ENCODE results near the gene SMG1. TPM values are rescaled to one million over a fixed set of nuclear protein-coding genes. Genes with fewer than 3 reads are reported as not detected.
"Not testable (repeated sequence)": the region's sequence is repeated elsewhere in the genome, so short reads cannot be mapped to it uniquely, and the experiment has no call there.

SMG1 gene
- total RNA-seq, 1 donor, result 192 TPM

- H3K27me3 ChIP-seq (ENCODE audit: insufficient read depth, low read length); H3K4me3 ChIP-seq (ENCODE audit: low read length); H3K9me3 ChIP-seq (ENCODE audit: low read depth, low read length): not testable (repeated sequence)
- peaks cover 15% of the 10 kb centered on the region for H3K4me1 ChIP-seq (ENCODE audit: insufficient read depth, low read length)
Observed at GRCh38 chr16:18908716-18909115, 17.5 kb downstream of the SMG1 start.

- H3K4me3 ChIP-seq (ENCODE audit: low read length); H3K27me3 ChIP-seq (ENCODE audit: insufficient read depth, low read length); H3K9me3 ChIP-seq (ENCODE audit: low read depth, low read length): not testable (repeated sequence)
- peaks cover 28% of the 10 kb centered on the region for H3K4me1 ChIP-seq (ENCODE audit: insufficient read depth, low read length)
Observed at GRCh38 chr16:18902778-18903177, 23.4 kb downstream of the SMG1 start.

- not testable (repeated sequence) for H3K4me3 ChIP-seq (ENCODE audit: low read length); H3K27me3 ChIP-seq (ENCODE audit: insufficient read depth, low read length); H3K9me3 ChIP-seq (ENCODE audit: low read depth, low read length)
- H3K4me1 ChIP-seq (ENCODE audit: insufficient read depth, low read length), result peaks cover 22% of the 10 kb centered on the region
Observed at GRCh38 chr16:18902044-18902443, 24.2 kb downstream of the SMG1 start.

GRCh38 chr16:18901194-18901593 is 25.0 kb downstream of the SMG1 start:
- not testable (repeated sequence) for H3K4me3 ChIP-seq (ENCODE audit: low read length); H3K9me3 ChIP-seq (ENCODE audit: low read depth, low read length); H3K27me3 ChIP-seq (ENCODE audit: insufficient read depth, low read length)
- peaks cover 22% of the 10 kb centered on the region for H3K4me1 ChIP-seq (ENCODE audit: insufficient read depth, low read length)

- not testable (repeated sequence) for H3K4me3 ChIP-seq (ENCODE audit: low read length); H3K4me1 ChIP-seq (ENCODE audit: insufficient read depth, low read length); H3K9me3 ChIP-seq (ENCODE audit: low read depth, low read length); H3K27me3 ChIP-seq (ENCODE audit: insufficient read depth, low read length)
Observed at GRCh38 chr16:18884456-18884855, 41.8 kb downstream of the SMG1 start.

GRCh38 chr16:18877734-18878133 is 48.5 kb downstream of the SMG1 start:
- H3K4me3 ChIP-seq (ENCODE audit: low read length); H3K4me1 ChIP-seq (ENCODE audit: insufficient read depth, low read length); H3K9me3 ChIP-seq (ENCODE audit: low read depth, low read length); H3K27me3 ChIP-seq (ENCODE audit: insufficient read depth, low read length): not testable (repeated sequence)

GRCh38 chr16:18877259-18877658 is 48.9 kb downstream of the SMG1 start:
- not testable (repeated sequence) for H3K4me3 ChIP-seq (ENCODE audit: low read length); H3K9me3 ChIP-seq (ENCODE audit: low read depth, low read length); H3K4me1 ChIP-seq (ENCODE audit: insufficient read depth, low read length); H3K27me3 ChIP-seq (ENCODE audit: insufficient read depth, low read length)

- not testable (repeated sequence) for H3K27me3 ChIP-seq (ENCODE audit: insufficient read depth, low read length); H3K4me1 ChIP-seq (ENCODE audit: insufficient read depth, low read length); H3K9me3 ChIP-seq (ENCODE audit: low read depth, low read length); H3K4me3 ChIP-seq (ENCODE audit: low read length)
Observed at GRCh38 chr16:18876301-18876700, 49.9 kb downstream of the SMG1 start.

GRCh38 chr16:18869043-18869771 is 57.0 kb downstream of the SMG1 start:
- H3K9me3 ChIP-seq (ENCODE audit: low read depth, low read length); H3K27me3 ChIP-seq (ENCODE audit: insufficient read depth, low read length); H3K4me3 ChIP-seq (ENCODE audit: low read length); H3K4me1 ChIP-seq (ENCODE audit: insufficient read depth, low read length): not testable (repeated sequence)

- not testable (repeated sequence) for H3K27me3 ChIP-seq (ENCODE audit: insufficient read depth, low read length); H3K4me3 ChIP-seq (ENCODE audit: low read length); H3K9me3 ChIP-seq (ENCODE audit: low read depth, low read length); H3K4me1 ChIP-seq (ENCODE audit: insufficient read depth, low read length)
Observed at GRCh38 chr16:18866277-18866823, 59.9 kb downstream of the SMG1 start.

- H3K27me3 ChIP-seq (ENCODE audit: insufficient read depth, low read length); H3K4me1 ChIP-seq (ENCODE audit: insufficient read depth, low read length); H3K4me3 ChIP-seq (ENCODE audit: low read length); H3K9me3 ChIP-seq (ENCODE audit: low read depth, low read length): not testable (repeated sequence)
Observed at GRCh38 chr16:18862891-18863290, 63.3 kb downstream of the SMG1 start.

GRCh38 chr16:18855196-18855595 is 71.0 kb downstream of the SMG1 start:
- no peaks in the 10 kb centered on the region for H3K9me3 ChIP-seq (ENCODE audit: low read depth, low read length)
- no peaks in the 10 kb centered on the region for H3K4me1 ChIP-seq (ENCODE audit: insufficient read depth, low read length)
- no peak overlapping the region for H3K4me3 ChIP-seq (ENCODE audit: low read length)
- no peaks in the 10 kb centered on the region for H3K27me3 ChIP-seq (ENCODE audit: insufficient read depth, low read length)

GRCh38 chr16:18853694-18854093 is 72.5 kb downstream of the SMG1 start:
- no peaks in the 10 kb centered on the region for H3K9me3 ChIP-seq (ENCODE audit: low read depth, low read length)
- H3K4me1 ChIP-seq (ENCODE audit: insufficient read depth, low read length), result no peaks in the 10 kb centered on the region
- H3K27me3 ChIP-seq (ENCODE audit: insufficient read depth, low read length), result no peaks in the 10 kb centered on the region
- H3K4me3 ChIP-seq (ENCODE audit: low read length), result no peak overlapping the region

GRCh38 chr16:18852647-18853046 is 73.6 kb downstream of the SMG1 start:
- H3K4me3 ChIP-seq (ENCODE audit: low read length), result no peak overlapping the region
- no peaks in the 10 kb centered on the region for H3K4me1 ChIP-seq (ENCODE audit: insufficient read depth, low read length)
- H3K27me3 ChIP-seq (ENCODE audit: insufficient read depth, low read length), result no peaks in the 10 kb centered on the region
- H3K9me3 ChIP-seq (ENCODE audit: low read depth, low read length), result no peaks in the 10 kb centered on the region

GRCh38 chr16:18846416-18846815 is 79.8 kb downstream of the SMG1 start:
- Histone ChIP-seq H3K27me3 (ENCODE audit: insufficient read depth, low read length) (no peaks in the 10 kb centered on the region), H3K4me1 (ENCODE audit: insufficient read depth, low read length) (no peaks in the 10 kb centered on the region), H3K9me3 (ENCODE audit: low read depth, low read length) (no peaks in the 10 kb centered on the region), H3K4me3 (ENCODE audit: low read length) (no peak overlapping the region)

- no peaks in the 10 kb centered on the region for H3K27me3 ChIP-seq (ENCODE audit: insufficient read depth, low read length)
Observed at GRCh38 chr16:18842565-18842964, 83.6 kb downstream of the SMG1 start.

More at GRCh38 chr16:18842565-18842964, 83.6 kb downstream of the SMG1 start:
- no peaks in the 10 kb centered on the region for H3K9me3 ChIP-seq (ENCODE audit: low read depth, low read length)
- H3K4me3 ChIP-seq (ENCODE audit: low read length), result no peak overlapping the region
- H3K4me1 ChIP-seq (ENCODE audit: insufficient read depth, low read length), result no peaks in the 10 kb centered on the region

All from mononuclear cell (primary cell).